ENCODE data around the gene SCN4A.

SCN4A gene

GRCh38 chr17:63933598-63933997 lies 39.1 kb downstream of the SCN4A start:
- Histone ChIP-seq H3K4me3 (ENCODE audit: low read depth in 1 of 2, low read length in 2 of 2) (no peak overlapping the region), H3K9me3 (ENCODE audit: insufficient read depth, low read length, severe bottlenecking) (no peaks in the 10 kb centered on the region), H2AFZ (ENCODE audit: low read depth, low read length) (no peak overlapping the region), H3K27me3 (ENCODE audit: insufficient read depth, low read length, poor library complexity) (no peaks in the 10 kb centered on the region), H3K4me1 (ENCODE audit: insufficient read depth, low read length) (peaks cover 22% of the 10 kb centered on the region), H3K36me3 (ENCODE audit: insufficient read depth, low read length) (no peaks in the 10 kb centered on the region), H3K9ac (ENCODE audit: low read depth, low read length) (no peak overlapping the region), H4K20me1 (ENCODE audit: insufficient read depth, low read length) (no peaks in the 10 kb centered on the region), H3K4me2 (ENCODE audit: insufficient read depth, low read length) (no peak overlapping the region), H3K27ac (ENCODE audit: low read length) (no peak overlapping the region), H3K79me2 (ENCODE audit: insufficient read depth, low read length) (no peaks in the 10 kb centered on the region)
- DNase-seq (no peak), ATAC-seq (ENCODE audit: insufficient read depth, low read depth) (no peak)
- TF ChIP-seq EZH2 (IDR thresholded peaks at IDR 0.05; ENCODE audit: borderline replicate concordance, low read depth, low read length, severe bottlenecking), result no peak
- no peak for TF ChIP-seq CTCF (IDR thresholded peaks at IDR 0.05; ENCODE audit: borderline replicate concordance, extremely low read depth, low read length, poor library complexity, severe bottlenecking)

DNA sequence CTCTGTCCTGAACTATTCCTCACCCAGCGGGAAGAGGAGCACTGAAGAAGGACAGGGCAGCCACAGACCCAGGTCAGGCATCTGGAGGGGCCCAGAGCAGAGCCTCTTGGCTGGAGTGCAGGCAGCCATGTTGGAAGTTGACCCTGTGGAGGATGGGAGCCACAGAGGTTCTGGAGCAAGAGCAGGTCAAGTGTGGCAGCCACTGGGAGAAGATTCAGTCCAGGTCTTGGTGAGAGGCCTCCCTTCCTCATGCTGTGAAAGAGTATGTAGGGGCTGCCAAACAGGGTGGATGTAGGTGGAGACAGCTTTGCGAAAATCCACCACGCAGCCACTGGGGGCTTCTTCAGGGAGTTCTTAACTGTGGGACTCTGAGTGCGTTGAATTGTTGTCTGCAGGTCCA lies 40.0 kb downstream of the SCN4A start:
- DNase-seq, result no peak
- no peak for TF ChIP-seq EZH2 (IDR thresholded peaks at IDR 0.05; ENCODE audit: borderline replicate concordance, low read depth, low read length, severe bottlenecking)
- TF ChIP-seq CTCF (IDR thresholded peaks at IDR 0.05; ENCODE audit: borderline replicate concordance, extremely low read depth, low read length, poor library complexity, severe bottlenecking), result no peak
- Histone ChIP-seq H4K20me1 (ENCODE audit: insufficient read depth, low read length) (no peaks in the 10 kb centered on the region), H3K9ac (ENCODE audit: low read depth, low read length) (peak overlapping the region; percentile 40), H3K36me3 (ENCODE audit: insufficient read depth, low read length) (no peaks in the 10 kb centered on the region), H3K4me2 (ENCODE audit: insufficient read depth, low read length) (peak overlapping the region; percentile 86), H3K79me2 (ENCODE audit: insufficient read depth, low read length) (no peaks in the 10 kb centered on the region), H2AFZ (ENCODE audit: low read depth, low read length) (0 out of 2 replicates have a peak overlapping the region, but pooled peaks have one; percentile 19), H3K4me1 (ENCODE audit: insufficient read depth, low read length) (peaks cover 22% of the 10 kb centered on the region), H3K27me3 (ENCODE audit: insufficient read depth, low read length, poor library complexity) (no peaks in the 10 kb centered on the region), H3K4me3 (ENCODE audit: low read depth in 1 of 2, low read length in 2 of 2) (peak overlapping the region in 1 of 2 experiments; percentile 62; a peak in 2 of 4 replicates), H3K27ac (ENCODE audit: low read length) (peak overlapping the region; percentile 61), H3K9me3 (ENCODE audit: insufficient read depth, low read length, severe bottlenecking) (no peaks in the 10 kb centered on the region)
- no peak for ATAC-seq (ENCODE audit: insufficient read depth, low read depth)

GRCh38 chr17:63931981-63932561 lies 40.6 kb downstream of the SCN4A start, which contains the start of gene CD79B:
TSS of gene CD79B (minus strand) at chr17:63932331. CDS start at chr17:63932261, 70 bp downstream.
- no peaks in the 10 kb centered on the region for H3K36me3 ChIP-seq (ENCODE audit: insufficient read depth, low read length)
- peak within 1 kb of the TSS; percentile 87 for H2AFZ ChIP-seq (ENCODE audit: low read depth, low read length)
- H3K27ac ChIP-seq (ENCODE audit: low read length), result peak within 1 kb of the TSS; percentile 61
- DNase-seq, result peak; percentile 70
- peak within 1 kb of the TSS; percentile 86 for H3K4me2 ChIP-seq (ENCODE audit: insufficient read depth, low read length)
- H3K27me3 ChIP-seq (ENCODE audit: insufficient read depth, low read length, poor library complexity), result no peaks in the 10 kb centered on the region
- peak; percentile 86 for ATAC-seq (ENCODE audit: insufficient read depth, low read depth)
- H3K4me3 ChIP-seq (ENCODE audit: low read depth in 1 of 2, low read length in 2 of 2), result peak within 1 kb of the TSS; percentile 6 to 62; a peak in 3 of 4 replicates
- no peaks in the 10 kb centered on the region for H4K20me1 ChIP-seq (ENCODE audit: insufficient read depth, low read length)
- no peaks in the 10 kb centered on the region for H3K9me3 ChIP-seq (ENCODE audit: insufficient read depth, low read length, severe bottlenecking)
- H3K4me1 ChIP-seq (ENCODE audit: insufficient read depth, low read length), result peaks cover 22% of the 10 kb centered on the region
- no peaks in the 10 kb centered on the region for H3K79me2 ChIP-seq (ENCODE audit: insufficient read depth, low read length)
- TF ChIP-seq CTCF (IDR thresholded peaks at IDR 0.05; ENCODE audit: borderline replicate concordance, extremely low read depth, low read length, poor library complexity, severe bottlenecking) (peak; percentile 12), EZH2 (IDR thresholded peaks at IDR 0.05; ENCODE audit: borderline replicate concordance, low read depth, low read length, severe bottlenecking) (no peak)
- peak within 1 kb of the TSS; percentile 40 for H3K9ac ChIP-seq (ENCODE audit: low read depth, low read length)

Data from DND-41 (cell line).